ENCODE measurements around the gene AMN. TPM values are rescaled to one million over a fixed set of nuclear protein-coding genes. Genes with fewer than 3 reads are reported as not detected.
"Not testable (repeated sequence)": the region's sequence is repeated elsewhere in the genome, so short reads cannot be mapped to it uniquely, and the experiment has no call there.

The AMN gene
- polyA plus RNA-seq, 1 donor from 2014 or later = 0.15 TPM

GRCh38 chr14:102924632-102925588, 2.4 kb downstream of the AMN start:
- Histone ChIP-seq H3K4me3 (ENCODE audit: low read length) (no peak overlapping the region), H3K9me2 (ENCODE audit: insufficient read depth, low read length) (no peaks in the 10 kb centered on the region), H2AFZ (ENCODE audit: low read depth, low read length) (no peak overlapping the region), H3K36me3 (ENCODE audit: insufficient read depth, low read length) (no peaks in the 10 kb centered on the region), H3K79me2 (replicated peaks; ENCODE audit: insufficient read depth, low read length) (no peaks in the 10 kb centered on the region), H3K27me3 (ENCODE audit: insufficient read depth, low read depth, low read length) (peaks cover 83% of the 10 kb centered on the region), H3K9ac (ENCODE audit: low read length) (no peak overlapping the region), H3F3A (ENCODE audit: insufficient read depth, low read length, poor library complexity, severe bottlenecking) (no peaks in the 10 kb centered on the region), H3K27ac (ENCODE audit: low read length) (no peak overlapping the region), H4K20me1 (ENCODE audit: insufficient read depth) (no peaks in the 10 kb centered on the region), H3K9me3 (ENCODE audit: low read length) (peaks cover 4% of the 10 kb centered on the region), H3K4me2 (ENCODE audit: low read length) (no peak overlapping the region)
- TF ChIP-seq RAD21 (conservative IDR thresholded peaks at IDR 0.05) = no peak
- no peak for TF ChIP-seq SMC3 (conservative IDR thresholded peaks at IDR 0.05; ENCODE audit: poor library complexity)
- TF ChIP-seq CTCF (IDR thresholded peaks at IDR 0.05; ENCODE audit: poor library complexity, severe bottlenecking) = peak; percentile 16
- TF ChIP-seq EP300 (conservative IDR thresholded peaks at IDR 0.05; ENCODE audit: poor library complexity, severe bottlenecking) = no peak

GRCh38 chr14:102925646-102926045, 3.2 kb downstream of the AMN start:
- H3K4me3 ChIP-seq (ENCODE audit: low read length) = no peak overlapping the region
- TF ChIP-seq REST (IDR thresholded peaks at IDR 0.05; ENCODE audit: borderline replicate concordance) = no peak
- no peak for TF ChIP-seq MXI1 (conservative IDR thresholded peaks at IDR 0.05; ENCODE audit: poor library complexity, severe bottlenecking)
- TF ChIP-seq RAD21 (conservative IDR thresholded peaks at IDR 0.05) = no peak
- H3K27ac ChIP-seq (ENCODE audit: low read length) = no peak overlapping the region
- H3K4me2 ChIP-seq (ENCODE audit: low read length) = no peak overlapping the region
- no peaks in the 10 kb centered on the region for H3F3A ChIP-seq (ENCODE audit: insufficient read depth, low read length, poor library complexity, severe bottlenecking)
- H3K27me3 ChIP-seq (ENCODE audit: insufficient read depth, low read depth, low read length) = peaks cover 89% of the 10 kb centered on the region
- no peak overlapping the region for H3K9ac ChIP-seq (ENCODE audit: low read length)
- H3K9me3 ChIP-seq (ENCODE audit: low read length) = peaks cover 4% of the 10 kb centered on the region
- no peaks in the 10 kb centered on the region for H3K36me3 ChIP-seq (ENCODE audit: insufficient read depth, low read length)
- H4K20me1 ChIP-seq (ENCODE audit: insufficient read depth) = no peaks in the 10 kb centered on the region
- no peaks in the 10 kb centered on the region for H3K79me2 ChIP-seq (replicated peaks; ENCODE audit: insufficient read depth, low read length)
- H2AFZ ChIP-seq (ENCODE audit: low read depth, low read length) = no peak overlapping the region
- H3K9me2 ChIP-seq (ENCODE audit: insufficient read depth, low read length) = no peaks in the 10 kb centered on the region

- Histone ChIP-seq H3K27me3 (ENCODE audit: insufficient read depth, low read depth, low read length) (peaks cover 89% of the 10 kb centered on the region), H2AFZ (ENCODE audit: low read depth, low read length) (no peak overlapping the region), H3K9me3 (ENCODE audit: low read length) (no peaks in the 10 kb centered on the region), H3K36me3 (ENCODE audit: insufficient read depth, low read length) (no peaks in the 10 kb centered on the region), H3K4me2 (ENCODE audit: low read length) (no peak overlapping the region), H3K79me2 (replicated peaks; ENCODE audit: insufficient read depth, low read length) (no peaks in the 10 kb centered on the region), H3K4me3 (ENCODE audit: low read length) (no peak overlapping the region), H3K27ac (ENCODE audit: low read length) (no peak overlapping the region), H3K9me2 (ENCODE audit: insufficient read depth, low read length) (no peaks in the 10 kb centered on the region), H3K9ac (ENCODE audit: low read length) (no peak overlapping the region), H3F3A (ENCODE audit: insufficient read depth, low read length, poor library complexity, severe bottlenecking) (no peaks in the 10 kb centered on the region), H4K20me1 (ENCODE audit: insufficient read depth) (no peaks in the 10 kb centered on the region)
- TF ChIP-seq CTCF (IDR thresholded peaks at IDR 0.05; ENCODE audit: poor library complexity, severe bottlenecking) (no peak), MXI1 (conservative IDR thresholded peaks at IDR 0.05; ENCODE audit: poor library complexity, severe bottlenecking) (no peak), RAD21 (conservative IDR thresholded peaks at IDR 0.05) (no peak), EZH2 (IDR thresholded peaks at IDR 0.05; ENCODE audit: borderline replicate concordance, insufficient read depth, low read length, poor library complexity, severe bottlenecking) (no peak), TAF1 (IDR thresholded peaks at IDR 0.05; ENCODE audit: low read depth) (no peak), EP300 (conservative IDR thresholded peaks at IDR 0.05; ENCODE audit: poor library complexity, severe bottlenecking) (no peak)
Observed at GRCh38 chr14:102926104-102926503, 3.6 kb downstream of the AMN start.

- not testable (repeated sequence) for H2AFZ ChIP-seq (ENCODE audit: low read depth, low read length); H3K9me2 ChIP-seq (ENCODE audit: insufficient read depth, low read length); H3K4me3 ChIP-seq (ENCODE audit: low read length); H3F3A ChIP-seq (ENCODE audit: insufficient read depth, low read length, poor library complexity, severe bottlenecking); H4K20me1 ChIP-seq (ENCODE audit: insufficient read depth); H3K9me3 ChIP-seq (ENCODE audit: low read length); H3K79me2 ChIP-seq (replicated peaks; ENCODE audit: insufficient read depth, low read length); H3K4me2 ChIP-seq (ENCODE audit: low read length); H3K27ac ChIP-seq (ENCODE audit: low read length); H3K9ac ChIP-seq (ENCODE audit: low read length); H3K36me3 ChIP-seq (ENCODE audit: insufficient read depth, low read length)
- H3K27me3 ChIP-seq (ENCODE audit: insufficient read depth, low read depth, low read length) = peaks cover 90% of the 10 kb centered on the region
Observed at GRCh38 chr14:102926840-102927239, 4.4 kb downstream of the AMN start.
